B cell (primary cell): ENCODE measurements around the gene PSMG4. TPM values are rescaled to one million over a fixed set of nuclear protein-coding genes. Genes with fewer than 3 reads are reported as not detected.

ENCODE experiments used
- ATAC-seq: fragments of 200-7000 bp; cut with Tn5 transposase; one replicate; pipeline ENCODE4 v1.10.0; 2021; ENCODE audit warnings: low read depth, mild to moderate bottlenecking, moderate number of reproducible peaks, moderate library complexity
- CTCF ChIA-PET: fragments of 350-600 bp; sonication (Branson Sonifier 250); formaldehyde crosslinking; loops from one replicate; lab custom pipeline; 2021; ENCODE audit warnings: antibody characterized with exemption, inconsistent platforms; lab: Charles Lee
- POLR2A ChIA-PET: fragments of 350-600 bp; sonication (Branson Sonifier 250); formaldehyde crosslinking; loops from one replicate; lab custom pipeline; 2021; ENCODE audit warnings: antibody characterized with exemption; lab: Charles Lee
- DNase-seq: peaks from one replicate; pipeline ENCODE4 v3.0.0; 2013
- H2AFZ ChIP-seq: 2 replicates; pipeline ENCODE4 v1.6.1; 2012; ENCODE audit warnings: mild to moderate bottlenecking, low read depth, low read length; ENCODE audit not compliant: insufficient read depth, poor library complexity, severe bottlenecking
- H3K27ac ChIP-seq, 2 donors: 1 replicate in 1 of 2; 2 replicates in 1 of 2; pipeline ENCODE4 v1.5.1; 2012 to 2013; ENCODE audit warnings: low read length in 2 of 2, mild to moderate bottlenecking in 2 of 2, moderate library complexity in 1 of 2
- H3K27me3 ChIP-seq, 4 experiments: fragments of 200-600 bp in 1 of 4; sonication (generic) in 1 of 4; replicated peaks in 1 of 4; 1 replicate in 2 of 4; 2 replicates in 2 of 4; pipeline versions ENCODE4 v1.6.1 to v1.7.0; 2013 to 2016; ENCODE audit warnings: low read length in 3 of 4, mild to moderate bottlenecking in 2 of 4, mixed read lengths in 1 of 4, moderate library complexity in 1 of 4; ENCODE audit not compliant: insufficient read depth in 4 of 4, control insufficient read depth in 3 of 4; ENCODE audit errors: control extremely low read depth in 1 of 4
- H3K36me3 ChIP-seq, 2 experiments: replicated peaks in 1 of 2; 1 replicate in 1 of 2; 2 replicates in 1 of 2; pipeline versions ENCODE4 v1.6.1 to v1.7.1; 2013; ENCODE audit warnings: low read length in 1 of 2; ENCODE audit not compliant: insufficient read depth in 2 of 2, control insufficient read depth in 1 of 2; ENCODE audit errors: control extremely low read depth in 1 of 2, extremely low read depth in 1 of 2
- H3K4me1 ChIP-seq, 2 donors: fragments of 200-600 bp in 1 of 2; sonication (generic) in 1 of 2; 1 replicate in 1 of 2; 2 replicates in 1 of 2; pipeline versions ENCODE4 v1.5.1 to v1.6.1; 2013 to 2017; ENCODE audit warnings: low read length in 2 of 2; ENCODE audit not compliant: control insufficient read depth in 2 of 2, insufficient read depth in 2 of 2
- H3K4me2 ChIP-seq: replicated peaks from 2 replicates; pipeline ENCODE3; 2012; ENCODE audit warnings: mild to moderate bottlenecking, low read depth, low read length; ENCODE audit not compliant: poor library complexity, severe bottlenecking
- H3K4me3 ChIP-seq, 5 experiments: fragments of 200-600 bp in 1 of 5; sonication (generic) in 1 of 5; 1 replicate in 3 of 5; 2 replicates in 2 of 5; pipeline versions ENCODE4 v1.5.1 to v1.7.0; 2011 to 2016; ENCODE audit warnings: low read length in 4 of 5, mild to moderate bottlenecking in 4 of 5, low read depth in 2 of 5, control low read depth in 1 of 5, moderate library complexity in 1 of 5; ENCODE audit not compliant: insufficient read depth in 1 of 5; ENCODE audit errors: control extremely low read depth in 1 of 5, extremely low read depth in 1 of 5
- H3K79me2 ChIP-seq: fragments of 200-600 bp; sonication (generic); one replicate; pipeline ENCODE4 v1.6.0; 2016; ENCODE audit warnings: low read length; ENCODE audit not compliant: control insufficient read depth, insufficient read depth
- H3K9ac ChIP-seq: fragments of 200-600 bp; sonication (generic); 2 replicates; pipeline ENCODE4 v1.6.1; 2017; ENCODE audit warnings: mild to moderate bottlenecking, low read length, moderate library complexity
- H3K9me3 ChIP-seq, 3 donors: one replicate each; pipeline versions ENCODE4 v1.6.1 to v1.7.1; 2013; ENCODE audit warnings: low read length in 2 of 3; ENCODE audit not compliant: control insufficient read depth in 2 of 3, insufficient read depth in 1 of 3; ENCODE audit errors: control extremely low read depth in 1 of 3
- H4K20me1 ChIP-seq: 2 replicates; pipeline ENCODE4 v1.6.0; 2012; ENCODE audit warnings: mild to moderate bottlenecking, low read length; ENCODE audit not compliant: insufficient read depth, control insufficient read depth, poor library complexity, severe bottlenecking
- H3K27ac Mint-ChIP-seq: one replicate; pipeline ENCODE4 v1.8.0; 2021; ENCODE audit warnings: mixed read lengths
- H3K27me3 Mint-ChIP-seq: one replicate; pipeline ENCODE4 v1.8.0; 2021; ENCODE audit warnings: mixed read lengths
- H3K4me1 Mint-ChIP-seq: one replicate; pipeline ENCODE4 v1.8.0; 2021; ENCODE audit warnings: mixed read lengths
- H3K4me3 Mint-ChIP-seq: one replicate; pipeline ENCODE4 v1.8.0; 2021; ENCODE audit warnings: mixed read lengths
- H3K9me3 Mint-ChIP-seq: one replicate; pipeline ENCODE4 v1.8.0; 2022; ENCODE audit warnings: mixed read lengths; ENCODE audit not compliant: insufficient read depth
- CTCF ChIP-seq: fragments of 200-600 bp; IDR thresholded peaks from one replicate; pipeline ENCODE4 v1.8.0; 2022; ENCODE audit warnings: antibody characterized with exemption, mild to moderate bottlenecking
- EZH2 ChIP-seq: IDR thresholded peaks from 2 replicates; pipeline ENCODE4 v1.6.1; 2012; ENCODE audit warnings: borderline replicate concordance, low read depth, mild to moderate bottlenecking, moderate library complexity, low read length; ENCODE audit not compliant: insufficient read depth, poor library complexity, severe bottlenecking
- WGBS: methylation state at CpG from one replicate; pipeline ENCODE4 v1.1.5; 2013; ENCODE audit warnings: missing lambda C conversion rate; ENCODE audit not compliant: insufficient coverage; 5-methylcytosine and 5-hydroxymethylcytosine counted together
- intact Hi-C: fragments of 100-400 bp; cut with micrococcal nuclease; formaldehyde crosslinking; loops from one replicate; pipeline ENCODE4 v1.10.0; 2022
- polyA plus RNA-seq: library from polyadenylated mRNA; depleted of rRNA; stranded (reverse); fragments of >200 nt; gene quantifications from 2 replicates; pipeline ENCODE4 v1.2.3, GENCODE V29; 2012
- total RNA-seq, 2 donors: library from RNA; stranded (reverse); fragments of 120-200 nt in 1 of 2; gene quantifications; 1 replicate in 1 of 2; 2 replicates in 1 of 2; pipeline versions ENCODE4 v1.2.3 to v1.2.4, GENCODE V29; 2013 to 2022

PSMG4 gene
- total and polyA plus RNA-seq, 2 donors (not counting 1 experiment from before 2014, with no cell fraction given) = 31.9 to 42.4 TPM

- TF ChIP-seq EZH2 = no peak
- DNase-seq (no peak), ATAC-seq (no peak)
- POLR2A ChIA-PET = interaction anchor here (0.6 kb wide), 1 partner anchor 17 kb away, joined by 3 read pairs; no protein-coding TSS in a partner anchor
- Histone ChIP-seq H3K9me3 (no peaks in the 10 kb centered on the region), H3K4me2 (no peak overlapping the region), H3K27ac (no peak overlapping the region), H3K27me3 (no peaks in the 10 kb centered on the region), H3K79me2 (no peaks in the 10 kb centered on the region), H3K4me1 (peaks cover 0 to 8% of the 10 kb centered on the region in 2 donors), H3K4me3 (no peak overlapping the region), H4K20me1 (no peaks in the 10 kb centered on the region), H2AFZ (no peak overlapping the region), H3K9ac (no peak overlapping the region), H3K36me3 (no peaks in the 10 kb centered on the region)
- Mint-ChIP-seq H3K4me3 (no peak overlapping the region), H3K4me1 (peaks cover 12% of the 10 kb centered on the region), H3K9me3 (no peaks in the 10 kb centered on the region), H3K27me3 (peaks cover 39% of the 10 kb centered on the region), H3K27ac (no peak overlapping the region)
- intact Hi-C loops = no loop called here
- WGBS = 69% methylated on average over 3 of the region's 5 CpGs
- CTCF ChIA-PET = no interaction called here
These were observed 47.1 kb upstream of the PSMG4 start for GRCh38 chr6:3211681-3212080.

GRCh38 chr6:3212261-3212660 is 46.5 kb upstream of the PSMG4 start:
- H4K20me1 ChIP-seq = no peaks in the 10 kb centered on the region
- peaks cover 12% of the 10 kb centered on the region for H3K4me1 Mint-ChIP-seq
- H3K27me3 Mint-ChIP-seq = peaks cover 43% of the 10 kb centered on the region
- no peak overlapping the region for H3K9ac ChIP-seq
- no peak overlapping the region for H3K27ac Mint-ChIP-seq
- TF ChIP-seq EZH2 = no peak
- no peak for TF ChIP-seq CTCF
- H3K36me3 ChIP-seq = no peaks in the 10 kb centered on the region
- CTCF ChIA-PET = interaction anchor here (0.6 kb wide), 1 partner anchor 11 kb away, joined by 3 read pairs; no protein-coding TSS in a partner anchor
- H3K9me3 ChIP-seq = no peaks in the 10 kb centered on the region
- peaks cover 0 to 5% (median 0%) of the 10 kb centered on the region in 4 experiments for H3K27me3 ChIP-seq
- POLR2A ChIA-PET = interaction anchor here (0.6 kb wide), 1 partner anchor 18 kb away, joined by 3 read pairs; no protein-coding TSS in a partner anchor
- H3K9me3 Mint-ChIP-seq = no peaks in the 10 kb centered on the region
- ATAC-seq = no peak
- no peak overlapping the region for H3K4me3 Mint-ChIP-seq
- H3K27ac ChIP-seq = no peak overlapping the region
- H3K4me3 ChIP-seq = no peak overlapping the region
- H3K4me2 ChIP-seq = no peak overlapping the region
- no peak overlapping the region for H2AFZ ChIP-seq
- no peaks in the 10 kb centered on the region for H3K79me2 ChIP-seq
- WGBS = 97% methylated on average over 5 of the region's 6 CpGs
- no peak for DNase-seq
- H3K4me1 ChIP-seq = peaks cover 0 to 8% of the 10 kb centered on the region in 2 donors
- intact Hi-C loops = no loop called here
